HK-2 (cell line): ENCODE data around the gene ZNF358.

Experiments used
- DNase-seq: peaks from one replicate; pipeline ENCODE4 v3.0.0-alpha.2; 2018; ENCODE audit not compliant: unreplicated experiment

ZNF358 gene

GRCh38 chr19:7515645-7516151 lies at the start of gene ZNF358:
Gene ZNF358 (plus strand): TSS chr19:7516103. CDS start chr19:7519243, 3,140 bp downstream.
- DNase-seq = peak; percentile 75

GRCh38 chr19:7467009-7467989 lies 48.6 kb upstream of the ZNF358 start:
- no peak for DNase-seq

- DNase-seq = no peak
Observed at GRCh38 chr19:7468840-7469239, 47.1 kb upstream of the ZNF358 start.

GRCh38 chr19:7469669-7470285 lies 46.1 kb upstream of the ZNF358 start:
- DNase-seq = no peak

- no peak for DNase-seq
Observed at GRCh38 chr19:7470540-7471305, 45.2 kb upstream of the ZNF358 start.

- DNase-seq = no peak
Observed at GRCh38 chr19:7471696-7472615, 43.9 kb upstream of the ZNF358 start.

GRCh38 chr19:7475665-7476064 lies 40.2 kb upstream of the ZNF358 start:
- no peak for DNase-seq

- no peak for DNase-seq
Observed at GRCh38 chr19:7476241-7476640, 39.7 kb upstream of the ZNF358 start.

GRCh38 chr19:7476777-7477494 lies 39.0 kb upstream of the ZNF358 start:
- DNase-seq = no peak

GRCh38 chr19:7477758-7478157 lies 38.1 kb upstream of the ZNF358 start:
- no peak for DNase-seq

GRCh38 chr19:7478173-7478842 lies 37.6 kb upstream of the ZNF358 start:
- DNase-seq = no peak

GRCh38 chr19:7478843-7479227 lies 37.1 kb upstream of the ZNF358 start:
- DNase-seq = no peak

GRCh38 chr19:7480222-7480969 lies 35.5 kb upstream of the ZNF358 start:
- no peak for DNase-seq

- no peak for DNase-seq
Observed at GRCh38 chr19:7480970-7481255, 35.0 kb upstream of the ZNF358 start.

GRCh38 chr19:7482584-7483439 lies 33.1 kb upstream of the ZNF358 start:
- DNase-seq = no peak

GRCh38 chr19:7483720-7484201 lies 32.1 kb upstream of the ZNF358 start:
- DNase-seq = no peak

- DNase-seq = no peak
Observed at GRCh38 chr19:7486923-7487322, 29.0 kb upstream of the ZNF358 start.

GRCh38 chr19:7488736-7489353 lies 27.1 kb upstream of the ZNF358 start, which contains the start of gene PEX11G:
Gene PEX11G (minus strand): TSS chr19:7489035. CDS start chr19:7489010, 25 bp downstream.
- DNase-seq = peak; percentile 76
